ENCODE measurements around the gene SMIM35. TPM values are rescaled to one million over a fixed set of nuclear protein-coding genes. Genes with fewer than 3 reads are reported as not detected.

The SMIM35 gene
- total RNA-seq, 2 donors from 2014 or later, result 0.36 to 0.67 TPM

- Mint-ChIP-seq H3K4me1 (ENCODE audit: low read depth) (peaks cover 98% of the 10 kb centered on the region), H3K9me3 (no peaks in the 10 kb centered on the region), H3K27me3 (ENCODE audit: low read depth) (no peaks in the 10 kb centered on the region), H3K36me3 (ENCODE audit: insufficient read depth in 2 of 2) (no peaks in the 10 kb centered on the region), H3K4me3 (peak overlapping the region; percentile 68 to 71), H3K27ac (peak overlapping the region; percentile 99)
- peak; percentile 57 to 67 for DNase-seq
- peak; percentile 73 to 85 for ATAC-seq (replicated peaks in 1 of 2)
Observed at GRCh38 chr11:118046051-118046963, 40.5 kb downstream of the SMIM35 start.

GRCh38 chr11:118045191-118045590 lies 41.6 kb downstream of the SMIM35 start:
- no peaks in the 10 kb centered on the region for H3K36me3 Mint-ChIP-seq (ENCODE audit: insufficient read depth in 2 of 2)
- peak overlapping the region; percentile 99 for H3K27ac Mint-ChIP-seq
- ATAC-seq (replicated peaks in 1 of 2) (peak; percentile 14 to 16), DNase-seq (peak in 1 of 2 donors; percentile 37)
- no peaks in the 10 kb centered on the region for H3K9me3 Mint-ChIP-seq
- H3K4me1 Mint-ChIP-seq (ENCODE audit: low read depth), result peaks cover 92% of the 10 kb centered on the region
- H3K27me3 Mint-ChIP-seq (ENCODE audit: low read depth), result no peaks in the 10 kb centered on the region
- H3K4me3 Mint-ChIP-seq, result peak overlapping the region; percentile 1 to 71

GRCh38 chr11:118042796-118043195 lies 44.0 kb downstream of the SMIM35 start:
- DNase-seq, result no peak
- no peak for ATAC-seq (replicated peaks in 1 of 2)
- Mint-ChIP-seq H3K4me1 (ENCODE audit: low read depth) (peaks cover 82% of the 10 kb centered on the region), H3K4me3 (peak overlapping the region; percentile 3 to 62), H3K27me3 (ENCODE audit: low read depth) (no peaks in the 10 kb centered on the region), H3K27ac (peak overlapping the region; percentile 79), H3K9me3 (peaks cover 0 to 3% of the 10 kb centered on the region in 2 donors), H3K36me3 (ENCODE audit: insufficient read depth in 2 of 2) (no peaks in the 10 kb centered on the region)

GRCh38 chr11:118042141-118042540 lies 44.6 kb downstream of the SMIM35 start:
- peaks cover 81% of the 10 kb centered on the region for H3K4me1 Mint-ChIP-seq (ENCODE audit: low read depth)
- H3K27ac Mint-ChIP-seq, result peak overlapping the region; percentile 79
- DNase-seq (no peak), ATAC-seq (replicated peaks in 1 of 2) (no peak)
- H3K4me3 Mint-ChIP-seq, result peak overlapping the region; percentile 3 to 62
- no peaks in the 10 kb centered on the region for H3K27me3 Mint-ChIP-seq (ENCODE audit: low read depth)
- peaks cover 0 to 3% of the 10 kb centered on the region in 2 donors for H3K9me3 Mint-ChIP-seq
- H3K36me3 Mint-ChIP-seq (ENCODE audit: insufficient read depth in 2 of 2), result no peaks in the 10 kb centered on the region

GRCh38 chr11:118033443-118033842 lies 53.3 kb downstream of the SMIM35 start:
- no peaks in the 10 kb centered on the region for H3K27me3 Mint-ChIP-seq (ENCODE audit: low read depth)

GRCh38 chr11:118028626-118029025 lies 58.1 kb downstream of the SMIM35 start:
- Mint-ChIP-seq H3K9me3 (peaks cover 2 to 7% of the 10 kb centered on the region in 2 donors), H3K4me3 (peak overlapping the region in 1 of 2 donors; percentile 23), H3K36me3 (ENCODE audit: insufficient read depth in 2 of 2) (peaks cover 5 to 7% of the 10 kb centered on the region in 2 donors), H3K4me1 (ENCODE audit: low read depth) (peaks cover 65% of the 10 kb centered on the region), H3K27me3 (ENCODE audit: low read depth) (no peaks in the 10 kb centered on the region), H3K27ac (peak overlapping the region; percentile 93)
- no peak for ATAC-seq (replicated peaks in 1 of 2)
- DNase-seq, result no peak

More at GRCh38 chr11:118033443-118033842, 53.3 kb downstream of the SMIM35 start:
- H3K36me3 Mint-ChIP-seq (ENCODE audit: insufficient read depth in 2 of 2), result peaks cover 5% of the 10 kb centered on the region in 2 donors
- DNase-seq (no peak), ATAC-seq (replicated peaks in 1 of 2) (peak; percentile 78 to 86)
- H3K27ac Mint-ChIP-seq, result peak overlapping the region; percentile 21
- peaks cover 67% of the 10 kb centered on the region for H3K4me1 Mint-ChIP-seq (ENCODE audit: low read depth)
- peak overlapping the region; percentile 45 to 58 for H3K4me3 Mint-ChIP-seq
- peaks cover 0 to 4% of the 10 kb centered on the region in 2 donors for H3K9me3 Mint-ChIP-seq

GRCh38 chr11:118027694-118028093 lies 59.1 kb downstream of the SMIM35 start:
- no peak for DNase-seq
- Mint-ChIP-seq H3K4me3 (no peak overlapping the region), H3K27ac (no peak overlapping the region), H3K27me3 (ENCODE audit: low read depth) (no peaks in the 10 kb centered on the region), H3K4me1 (ENCODE audit: low read depth) (peaks cover 56% of the 10 kb centered on the region), H3K9me3 (peaks cover 2 to 7% of the 10 kb centered on the region in 2 donors), H3K36me3 (ENCODE audit: insufficient read depth in 2 of 2) (peaks cover 5 to 7% of the 10 kb centered on the region in 2 donors)
- no peak for ATAC-seq (replicated peaks in 1 of 2)

- DNase-seq (no peak), ATAC-seq (replicated peaks in 1 of 2) (no peak)
- Mint-ChIP-seq H3K9me3 (peaks cover 20 to 25% of the 10 kb centered on the region in 2 donors), H3K4me3 (no peak overlapping the region), H3K36me3 (ENCODE audit: insufficient read depth in 2 of 2) (peaks cover 28% of the 10 kb centered on the region in 2 donors), H3K27me3 (ENCODE audit: low read depth) (no peaks in the 10 kb centered on the region), H3K4me1 (ENCODE audit: low read depth) (peaks cover 22% of the 10 kb centered on the region), H3K27ac (no peak overlapping the region)
Observed at GRCh38 chr11:118021146-118021545, 65.6 kb downstream of the SMIM35 start.

GRCh38 chr11:118018401-118018800 lies 68.4 kb downstream of the SMIM35 start:
- no peak for DNase-seq
- H3K9me3 Mint-ChIP-seq, result peaks cover 21 to 28% of the 10 kb centered on the region in 2 donors
- no peaks in the 10 kb centered on the region for H3K27me3 Mint-ChIP-seq (ENCODE audit: low read depth)
- no peak for ATAC-seq (replicated peaks in 1 of 2)
- H3K4me1 Mint-ChIP-seq (ENCODE audit: low read depth), result peaks cover 41% of the 10 kb centered on the region
- H3K27ac Mint-ChIP-seq, result no peak overlapping the region
- H3K4me3 Mint-ChIP-seq, result no peak overlapping the region
- peaks cover 31 to 33% of the 10 kb centered on the region in 2 donors for H3K36me3 Mint-ChIP-seq (ENCODE audit: insufficient read depth in 2 of 2)

- H3K4me3 Mint-ChIP-seq, result no peak overlapping the region
- no peak overlapping the region for H3K27ac Mint-ChIP-seq
- DNase-seq, result no peak
- peaks cover 31 to 33% of the 10 kb centered on the region in 2 donors for H3K36me3 Mint-ChIP-seq (ENCODE audit: insufficient read depth in 2 of 2)
- H3K4me1 Mint-ChIP-seq (ENCODE audit: low read depth), result peaks cover 47% of the 10 kb centered on the region
- H3K27me3 Mint-ChIP-seq (ENCODE audit: low read depth), result no peaks in the 10 kb centered on the region
- peaks cover 21 to 28% of the 10 kb centered on the region in 2 donors for H3K9me3 Mint-ChIP-seq
- ATAC-seq (replicated peaks in 1 of 2), result no peak
Observed at GRCh38 chr11:118017631-118018315, 69.0 kb downstream of the SMIM35 start.

- Mint-ChIP-seq H3K36me3 (ENCODE audit: insufficient read depth in 2 of 2) (peaks cover 31 to 33% of the 10 kb centered on the region in 2 donors), H3K4me1 (ENCODE audit: low read depth) (peaks cover 54% of the 10 kb centered on the region), H3K9me3 (peaks cover 21 to 28% of the 10 kb centered on the region in 2 donors), H3K27ac (no peak overlapping the region), H3K27me3 (ENCODE audit: low read depth) (no peaks in the 10 kb centered on the region), H3K4me3 (no peak overlapping the region)
- DNase-seq (no peak), ATAC-seq (replicated peaks in 1 of 2) (no peak)
Observed at GRCh38 chr11:118017111-118017510, 69.7 kb downstream of the SMIM35 start.

- Mint-ChIP-seq H3K4me3 (peak overlapping the region; percentile 23 to 59), H3K9me3 (peaks cover 21 to 28% of the 10 kb centered on the region in 2 donors), H3K4me1 (ENCODE audit: low read depth) (peaks cover 64% of the 10 kb centered on the region), H3K27ac (no peak overlapping the region), H3K36me3 (ENCODE audit: insufficient read depth in 2 of 2) (peaks cover 31 to 33% of the 10 kb centered on the region in 2 donors), H3K27me3 (ENCODE audit: low read depth) (no peaks in the 10 kb centered on the region)
- no peak for DNase-seq
- ATAC-seq (replicated peaks in 1 of 2), result no peak
Observed at GRCh38 chr11:118016104-118016503, 70.7 kb downstream of the SMIM35 start.

- DNase-seq (no peak), ATAC-seq (replicated peaks in 1 of 2) (peak; percentile 32 to 59)
- Mint-ChIP-seq H3K9me3 (peaks cover 21 to 25% of the 10 kb centered on the region in 2 donors), H3K27ac (no peak overlapping the region), H3K36me3 (ENCODE audit: insufficient read depth in 2 of 2) (peaks cover 28 to 30% of the 10 kb centered on the region in 2 donors), H3K4me3 (peak overlapping the region; percentile 23 to 59), H3K27me3 (ENCODE audit: low read depth) (no peaks in the 10 kb centered on the region), H3K4me1 (ENCODE audit: low read depth) (peaks cover 71% of the 10 kb centered on the region)
Observed at GRCh38 chr11:118015385-118015841, 71.3 kb downstream of the SMIM35 start.

Data from activated T-cell treated with anti-CD3 and anti-CD28 coated beads, Interleukin-2, amount 50 U/mL, for 72 hours (primary cell).